Nephron (organoid): ENCODE measurements around the gene PCSK5.

ENCODE experiments used
- H3K27ac Mint-ChIP-seq, 3 experiments: 2 replicates each; pipeline ENCODE4 v1.8.0; 2020; ENCODE audit warnings: mixed read lengths in 3 of 3, mild to moderate bottlenecking in 2 of 3, moderate library complexity in 1 of 3
- H3K27me3 Mint-ChIP-seq: 2 replicates; pipeline ENCODE4 v1.8.0; 2021; ENCODE audit warnings: low read depth, mild to moderate bottlenecking, moderate library complexity, mixed read lengths
- H3K36me3 Mint-ChIP-seq: 2 replicates; pipeline ENCODE4 v1.8.0; 2020; ENCODE audit warnings: low read depth, mixed read lengths
- H3K4me1 Mint-ChIP-seq: 2 replicates; pipeline ENCODE4 v1.8.0; 2020; ENCODE audit warnings: mixed read lengths
- H3K4me3 Mint-ChIP-seq, 3 experiments: 2 replicates each; pipeline ENCODE4 v1.8.0; 2020; ENCODE audit warnings: mild to moderate bottlenecking in 3 of 3, mixed read lengths in 3 of 3, moderate library complexity in 2 of 3
- H3K9me3 Mint-ChIP-seq: 2 replicates; pipeline ENCODE4 v1.8.0; 2020; ENCODE audit warnings: mixed read lengths
- CTCF ChIP-seq, 3 experiments: fragments of 200-600 bp; sonication (generic); IDR thresholded peaks; one replicate each; pipeline ENCODE4 v1.5.0; 2021; ENCODE audit warnings: antibody characterized with exemption in 3 of 3; ENCODE audit not compliant: unreplicated experiment in 3 of 3

The PCSK5 gene

GRCh38 chr9:76116913-76117312 lies 226.4 kb downstream of the PCSK5 start:
- Mint-ChIP-seq H3K4me1 (peaks cover 28% of the 10 kb centered on the region), H3K9me3 (no peaks in the 10 kb centered on the region), H3K4me3 (no peak overlapping the region), H3K27ac (no peak overlapping the region), H3K36me3 (peaks cover 6% of the 10 kb centered on the region), H3K27me3 (no peaks in the 10 kb centered on the region)
- no peak for TF ChIP-seq CTCF (IDR thresholded peaks at IDR 0.05; ENCODE audit: unreplicated experiment in 3 of 3)

- Mint-ChIP-seq H3K27ac (no peak overlapping the region), H3K4me1 (peaks cover 11% of the 10 kb centered on the region), H3K9me3 (no peaks in the 10 kb centered on the region), H3K27me3 (peaks cover 4% of the 10 kb centered on the region), H3K36me3 (peaks cover 8% of the 10 kb centered on the region), H3K4me3 (no peak overlapping the region)
- TF ChIP-seq CTCF (IDR thresholded peaks at IDR 0.05; ENCODE audit: unreplicated experiment in 3 of 3) = no peak
Measured at GRCh38 chr9:76127637-76128036, 237.2 kb downstream of the PCSK5 start.

- Mint-ChIP-seq H3K27ac (peak overlapping the region in 2 of 3 experiments; percentile 43 to 53), H3K27me3 (peaks cover 11% of the 10 kb centered on the region), H3K9me3 (no peaks in the 10 kb centered on the region)
Measured at GRCh38 chr9:76135902-76136301, 245.4 kb downstream of the PCSK5 start.

GRCh38 chr9:76136986-76137385 lies 246.5 kb downstream of the PCSK5 start:
- Mint-ChIP-seq H3K4me3 (no peak overlapping the region), H3K27me3 (peaks cover 11% of the 10 kb centered on the region), H3K27ac (no peak overlapping the region), H3K36me3 (no peaks in the 10 kb centered on the region), H3K9me3 (no peaks in the 10 kb centered on the region), H3K4me1 (peaks cover 31% of the 10 kb centered on the region)
- no peak for TF ChIP-seq CTCF (IDR thresholded peaks at IDR 0.05; ENCODE audit: unreplicated experiment in 3 of 3)

More at GRCh38 chr9:76135902-76136301, 245.4 kb downstream of the PCSK5 start:
- no peak for TF ChIP-seq CTCF (IDR thresholded peaks at IDR 0.05; ENCODE audit: unreplicated experiment in 3 of 3)
- Mint-ChIP-seq H3K4me1 (peaks cover 36% of the 10 kb centered on the region), H3K36me3 (no peaks in the 10 kb centered on the region), H3K4me3 (peak overlapping the region in 1 of 3 experiments; percentile 13)

- peaks cover 12% of the 10 kb centered on the region for H3K27me3 Mint-ChIP-seq
- no peak for TF ChIP-seq CTCF (IDR thresholded peaks at IDR 0.05; ENCODE audit: unreplicated experiment in 3 of 3)
- peak overlapping the region in 1 of 3 experiments; percentile 5 for H3K27ac Mint-ChIP-seq
- H3K9me3 Mint-ChIP-seq = no peaks in the 10 kb centered on the region
- no peak overlapping the region for H3K4me3 Mint-ChIP-seq
- peaks cover 31% of the 10 kb centered on the region for H3K4me1 Mint-ChIP-seq
- no peaks in the 10 kb centered on the region for H3K36me3 Mint-ChIP-seq
Measured at GRCh38 chr9:76137931-76138330, 247.5 kb downstream of the PCSK5 start.

- H3K27ac Mint-ChIP-seq = no peak overlapping the region
- H3K9me3 Mint-ChIP-seq = no peaks in the 10 kb centered on the region
- H3K36me3 Mint-ChIP-seq = no peaks in the 10 kb centered on the region
- H3K4me1 Mint-ChIP-seq = peaks cover 31% of the 10 kb centered on the region
- H3K4me3 Mint-ChIP-seq = no peak overlapping the region
- H3K27me3 Mint-ChIP-seq = peaks cover 16% of the 10 kb centered on the region
- no peak for TF ChIP-seq CTCF (IDR thresholded peaks at IDR 0.05; ENCODE audit: unreplicated experiment in 3 of 3)
Measured at GRCh38 chr9:76138360-76138759, 247.9 kb downstream of the PCSK5 start.
